K562 (cell line): Measurements from ENCODE around the gene DIPK1B. TPM values are rescaled to one million over a fixed set of nuclear protein-coding genes. Genes with fewer than 3 reads are reported as not detected.

Source experiments
- ATAC-seq: fragments of 200-7000 bp; cut with Tn5 transposase; 3 replicates; pipeline ENCODE4 v1.9.1; 2020; ENCODE audit warnings: moderate library complexity
- BruUV-seq: library from RNA; stranded (reverse); fragments of 400-500 nt; replicated peaks from 2 replicates; lab custom pipeline; 2021; lab: Mats Ljungman, UMichigan
- CTCF ChIA-PET: fragments of 300-600 bp; formaldehyde crosslinking; extraction: SDS; loops from one replicate; lab custom pipeline; 2021; ENCODE audit warnings: low intra/inter-chr PET ratio; lab: Yijun Ruan, JAX
- POLR2A ChIA-PET: fragments of 300-600, 350-650 bp; sonication (Branson Sonifier 250); formaldehyde crosslinking; extraction: SDS; loops from one replicate; lab custom pipeline; 2021; ENCODE audit warnings: antibody characterized with exemption, inconsistent platforms; lab: Yijun Ruan, JAX
- DNase-seq, 4 experiments: peaks; one replicate each; pipeline versions ENCODE4 v3.0.0 to v3.0.0-alpha.2; 2011 to 2018; ENCODE audit warnings: low spot score in 3 of 4, mixed read lengths in 3 of 4; ENCODE audit errors: extremely low read depth in 1 of 4
- FAIRE-seq: peaks from 2 replicates; lab custom pipeline; 2011; peaks lifted over from hg19 to GRCh38; lab: Jason Lieb, UNC
- H2AFZ ChIP-seq: 2 replicates; pipeline ENCODE4 v1.6.0; 2011; ENCODE audit warnings: low read depth, low read length, control low read depth, inconsistent platforms
- H3K27ac ChIP-seq: fragments of 200-600 bp; 3 replicates; pipeline ENCODE4 v1.8.0; 2011; ENCODE audit warnings: low read depth, mild to moderate bottlenecking, control low read depth, inconsistent platforms, low read length, moderate library complexity, mixed read lengths; ENCODE audit errors: extremely low read depth
- H3K27me3 ChIP-seq, 2 experiments: fragments of 300-600 bp in 1 of 2; 2 replicates in 1 of 2; 3 replicates in 1 of 2; pipeline versions ENCODE4 v1.6.0 to v1.8.0; 2011; ENCODE audit warnings: inconsistent platforms in 2 of 2, low read length in 2 of 2, mild to moderate bottlenecking in 1 of 2, mixed read lengths in 1 of 2, moderate library complexity in 1 of 2; ENCODE audit not compliant: control insufficient read depth in 2 of 2, insufficient read depth in 2 of 2
- H3K36me3 ChIP-seq: fragments of 300-600 bp; 3 replicates; pipeline ENCODE4 v1.8.0; 2011; ENCODE audit warnings: mild to moderate bottlenecking, low read length, inconsistent platforms; ENCODE audit not compliant: control insufficient read depth, insufficient read depth
- H3K4me1 ChIP-seq, 2 experiments: fragments of 200-600 bp in 1 of 2; replicated peaks in 1 of 2; 2 replicates in 1 of 2; 3 replicates in 1 of 2; pipeline versions ENCODE4 v1.5.1 to v1.8.0; 2011; ENCODE audit warnings: inconsistent platforms in 2 of 2, low read length in 2 of 2, mild to moderate bottlenecking in 1 of 2, mixed read lengths in 1 of 2, moderate library complexity in 1 of 2; ENCODE audit not compliant: control insufficient read depth in 2 of 2, insufficient read depth in 2 of 2
- H3K4me2 ChIP-seq: 2 replicates; pipeline ENCODE4 v1.6.1; 2011; ENCODE audit warnings: low read length, control low read depth, inconsistent platforms, mixed read lengths; ENCODE audit not compliant: insufficient read depth
- H3K4me3 ChIP-seq: fragments of 200-600 bp; sonication (generic), shearing (Covaris generic); 2 replicates; pipeline ENCODE4 v1.5.1; 2016; ENCODE audit warnings: control low read depth, inconsistent platforms
- H3K79me2 ChIP-seq: fragments of 200-600 bp; 3 replicates; pipeline ENCODE4 v1.8.0; 2011; ENCODE audit warnings: low read length, inconsistent platforms; ENCODE audit not compliant: control insufficient read depth, insufficient read depth
- H3K9ac ChIP-seq, 2 experiments: 2 replicates each; pipeline versions ENCODE4 v1.6.0 to v1.6.1; 2011; ENCODE audit warnings: low read depth in 2 of 2, low read length in 2 of 2, control low read depth in 1 of 2, inconsistent platforms in 1 of 2, mild to moderate bottlenecking in 1 of 2, mixed read lengths in 1 of 2; ENCODE audit not compliant: insufficient read depth in 1 of 2
- H3K9me1 ChIP-seq: one replicate; pipeline ENCODE4 v1.6.0; 2011; ENCODE audit warnings: inconsistent platforms, mild to moderate bottlenecking, low read length, moderate library complexity; ENCODE audit not compliant: control insufficient read depth, insufficient read depth
- H3K9me3 ChIP-seq: replicated peaks from 2 replicates; pipeline ENCODE4 v1.5.1; 2011; ENCODE audit warnings: low read depth, low read length, inconsistent platforms; ENCODE audit not compliant: control insufficient read depth, insufficient read depth
- H4K20me1 ChIP-seq: replicated peaks from 2 replicates; pipeline ENCODE4 v1.6.1; 2011; ENCODE audit warnings: low read length, inconsistent platforms, mixed read lengths; ENCODE audit not compliant: control insufficient read depth, insufficient read depth
- AFF4 ChIP-seq: sonication (generic); formaldehyde crosslinking; IDR thresholded peaks from 2 replicates; pipeline ENCODE4 v1.8.0; 2023; ENCODE audit warnings: mild to moderate bottlenecking, missing genetic modification reagents
- BHLHE40 ChIP-seq: IDR thresholded peaks from 2 replicates; pipeline ENCODE4 v1.6.1; 2011; ENCODE audit warnings: low read length, improper control_type of control experiment
- BRF2 ChIP-seq: IDR thresholded peaks from 3 replicates; pipeline ENCODE4 v1.6.1; 2011; ENCODE audit warnings: borderline replicate concordance, mild to moderate bottlenecking; ENCODE audit not compliant: insufficient read length, insufficient read depth
- C11orf30 ChIP-seq: fragments of 450-650 bp; IDR thresholded peaks from 2 replicates; pipeline ENCODE4 v1.6.1; 2016; ENCODE audit warnings: low read depth, mild to moderate bottlenecking
- CREB5 ChIP-seq: fragments of 250-450 bp; sonication (Bioruptor Pico); IDR thresholded peaks from 2 replicates; pipeline ENCODE4 v1.5.0; 2020; ENCODE audit warnings: mild to moderate bottlenecking
- CREM ChIP-seq: IDR thresholded peaks from 2 replicates; pipeline ENCODE4 v1.6.1; 2014; ENCODE audit warnings: antibody characterized with exemption, low read depth
- CTCFL ChIP-seq: IDR thresholded peaks from 2 replicates; pipeline ENCODE4 v1.6.1; 2011; ENCODE audit warnings: borderline replicate concordance, low read depth, mild to moderate bottlenecking, moderate library complexity, low read length; ENCODE audit not compliant: insufficient read depth, poor library complexity, severe bottlenecking
- GABPB2 ChIP-seq: fragments of 250-450 bp; sonication (Bioruptor Pico); conservative IDR thresholded peaks from 2 replicates; pipeline ENCODE4 v1.5.1; 2021; ENCODE audit warnings: mild to moderate bottlenecking
- GATAD2A ChIP-seq: fragments of 450-650 bp; IDR thresholded peaks from 2 replicates; pipeline ENCODE4 v1.6.1; 2017
- HOXB6 ChIP-seq: fragments of 250-450 bp; sonication (Bioruptor Pico); IDR thresholded peaks from 2 replicates; pipeline ENCODE4 v1.5.1; 2022; ENCODE audit warnings: mild to moderate bottlenecking, borderline replicate concordance
- NCOA4 ChIP-seq: fragments of 450-650 bp; IDR thresholded peaks from 2 replicates; pipeline ENCODE4 v1.6.1; 2018; ENCODE audit warnings: mild to moderate bottlenecking; ENCODE audit not compliant: partially characterized antibody
- SRF ChIP-seq, 2 experiments: fragments of 250-450, 450-650 bp in 1 of 2; sonication (Bioruptor Pico) in 1 of 2; sonication (generic) in 1 of 2; formaldehyde crosslinking; IDR thresholded peaks; 2 replicates each; pipeline versions ENCODE4 v1.5.0 to v1.5.1; 2020 to 2022; ENCODE audit warnings: mild to moderate bottlenecking in 1 of 2, missing genetic modification reagents in 1 of 2
- TBL1XR1 ChIP-seq, 2 experiments: IDR thresholded peaks; 2 replicates each; pipeline ENCODE4 v1.6.1; 2012; ENCODE audit warnings: improper control_type of control experiment in 2 of 2, low read length in 2 of 2, mild to moderate bottlenecking in 1 of 2
- TCF3 ChIP-seq: sonication (generic); formaldehyde crosslinking; IDR thresholded peaks from 2 replicates; pipeline ENCODE4 v1.4.0; 2020; ENCODE audit warnings: mild to moderate bottlenecking, missing genetic modification reagents
- ZNF436 ChIP-seq: fragments of 250-450, 450-650 bp; sonication (Bioruptor Pico); formaldehyde crosslinking; IDR thresholded peaks from 2 replicates; pipeline ENCODE4 v1.7.0; 2020; ENCODE audit warnings: mild to moderate bottlenecking
- WGBS: fragments of 100-300 bp; shearing (Covaris generic); methylation state at CpG from one replicate; pipeline ENCODE4 v1.1.6; 2016; ENCODE audit warnings: low coverage, mixed read lengths; ENCODE audit not compliant: insufficient coverage; ENCODE audit errors: missing lambda C conversion rate; 5-methylcytosine and 5-hydroxymethylcytosine counted together
- in situ Hi-C: fragments of 300-500 bp; cut with MboI; formaldehyde crosslinking; loops from 4 replicates; pipeline ENCODE4 v1.15.0; 2018; ENCODE audit warnings: inconsistent platforms, mixed read lengths
- intact Hi-C: fragments of 100-400 bp; cut with micrococcal nuclease; formaldehyde crosslinking; loops from 2 replicates; pipeline ENCODE4 v1.14.2; 2022
- polyA plus RNA-seq, 8 experiments: library from polyadenylated mRNA; depleted of rRNA in 4 of 8; stranded (reverse) in 5 of 8; unstranded in 3 of 8; fragments of >200 nt; fragmentation: Nextera tagmentation in 2 of 8; fragmentation: Illumina TruSeq in 1 of 8; extraction: Ambion mirVana in 2 of 8; extraction: Trizol in 1 of 8; gene quantifications; 2 replicates each; pipeline versions ENCODE4 v1.2.1 to v1.2.3, GENCODE V29; 2011 to 2014; ENCODE audit warnings: inconsistent platforms in 1 of 8, missing spikeins in 1 of 8
- total RNA-seq, 7 experiments: library from RNA; depleted of rRNA in 6 of 7; stranded (reverse); fragments of >200 nt in 6 of 7; fragmentation: Illumina TruSeq in 2 of 7; extraction: Trizol in 2 of 7; gene quantifications; 2 replicates each; pipeline versions ENCODE4 v1.2.1 to v1.2.3, GENCODE V29; 2011 to 2021; ENCODE audit warnings: low replicate concordance in 1 of 7

Gene DIPK1B
- total and polyA plus RNA-seq, 9 of the 15 experiments (the other 6 are each of a cell fraction or from before 2014, with no cell fraction given) = 0.08 to 22.3 (median 5.9) TPM

- Histone ChIP-seq H4K20me1 (no peaks in the 10 kb centered on the region), H3K4me2 (no peak overlapping the region), H3K4me1 (peaks cover 9 to 74% of the 10 kb centered on the region in 2 experiments; a peak in 4 of 5 replicates), H3K9me1 (no peaks in the 10 kb centered on the region), H2AFZ (no peak overlapping the region), H3K9ac (no peak overlapping the region), H3K27me3 (no peaks in the 10 kb centered on the region), H3K36me3 (no peaks in the 10 kb centered on the region), H3K4me3 (no peak overlapping the region), H3K9me3 (no peaks in the 10 kb centered on the region), H3K79me2 (no peaks in the 10 kb centered on the region), H3K27ac (no peak overlapping the region)
- intact Hi-C loops = loop anchor here (5.0 kb wide), 2 partner anchors 48 to 208 kb away; no protein-coding TSS in a partner anchor
- in situ Hi-C loops = no loop called here
- WGBS = 53% methylated on average over 11 of the region's 11 CpGs
- BruUV-seq = no TSS peak
- no peak for ATAC-seq
- no peak for DNase-seq
- POLR2A ChIA-PET = interaction anchor here (0.7 kb wide), 1 partner anchor 21 kb away, joined by 3 read pairs; no protein-coding TSS in a partner anchor
- FAIRE-seq = no peak
- CTCF ChIA-PET = interaction anchor here (0.9 to 1.5 kb wide), 2 partner anchors 49 to 206 kb away, joined by 6 to 12 read pairs; no protein-coding TSS in a partner anchor
- TF ChIP-seq CREB5 (CRISPR knock-in tag) (no peak), TBL1XR1 (IDR thresholded peaks at IDR 0.05; ENCODE audit: low read length in 2 of 2) (no peak), GABPB2 (CRISPR knock-in tag) (no peak), ZNF436 (CRISPR knock-in tag) (no peak), CTCFL (no peak), HOXB6 (no peak), BHLHE40 (no peak), TCF3 (CRISPR knock-in tag) (no peak), C11orf30 (no peak), GATAD2A (no peak), CREM (no peak), AFF4 (CRISPR knock-in tag) (no peak), SRF (CRISPR knock-in tag; IDR thresholded peaks at IDR 0.05) (no peak), BRF2 (no peak), NCOA4 (no peak)
These were observed 17.5 kb upstream of the DIPK1B start for GRCh38 chr9:136694872-136695247.
